Duodenal mucosa (tissue), 2 donors: Measurements from ENCODE around the gene FAM171A1.

ENCODE experiments used
- H3K27ac ChIP-seq: one replicate; pipeline ENCODE4 v1.7.0; 2013; ENCODE audit warnings: low read depth, low read length
- H3K27me3 ChIP-seq, 2 donors: one replicate each; pipeline ENCODE4 v1.7.0; 2013; ENCODE audit warnings: low read length in 2 of 2, control low read depth in 1 of 2; ENCODE audit not compliant: insufficient read depth in 2 of 2, control insufficient read depth in 1 of 2
- H3K36me3 ChIP-seq, 2 donors: one replicate each; pipeline ENCODE4 v1.7.0; 2013; ENCODE audit warnings: low read length in 2 of 2, control low read depth in 1 of 2; ENCODE audit not compliant: insufficient read depth in 2 of 2, control insufficient read depth in 1 of 2
- H3K4me1 ChIP-seq, 2 donors: one replicate each; pipeline ENCODE4 v1.7.0; 2013; ENCODE audit warnings: low read length in 2 of 2, control low read depth in 1 of 2; ENCODE audit not compliant: insufficient read depth in 2 of 2, control insufficient read depth in 1 of 2
- H3K4me3 ChIP-seq, 2 donors: one replicate each; pipeline ENCODE4 v1.7.0; 2013; ENCODE audit warnings: low read length in 2 of 2, low read depth in 1 of 2
- H3K9ac ChIP-seq, 2 donors: one replicate each; pipeline ENCODE4 v1.7.0; 2013; ENCODE audit warnings: low read length in 2 of 2, low read depth in 1 of 2
- H3K9me3 ChIP-seq, 2 donors: one replicate each; pipeline ENCODE4 v1.7.0; 2013; ENCODE audit warnings: low read length in 2 of 2, control low read depth in 1 of 2; ENCODE audit not compliant: control insufficient read depth in 1 of 2

The FAM171A1 gene

DNA sequence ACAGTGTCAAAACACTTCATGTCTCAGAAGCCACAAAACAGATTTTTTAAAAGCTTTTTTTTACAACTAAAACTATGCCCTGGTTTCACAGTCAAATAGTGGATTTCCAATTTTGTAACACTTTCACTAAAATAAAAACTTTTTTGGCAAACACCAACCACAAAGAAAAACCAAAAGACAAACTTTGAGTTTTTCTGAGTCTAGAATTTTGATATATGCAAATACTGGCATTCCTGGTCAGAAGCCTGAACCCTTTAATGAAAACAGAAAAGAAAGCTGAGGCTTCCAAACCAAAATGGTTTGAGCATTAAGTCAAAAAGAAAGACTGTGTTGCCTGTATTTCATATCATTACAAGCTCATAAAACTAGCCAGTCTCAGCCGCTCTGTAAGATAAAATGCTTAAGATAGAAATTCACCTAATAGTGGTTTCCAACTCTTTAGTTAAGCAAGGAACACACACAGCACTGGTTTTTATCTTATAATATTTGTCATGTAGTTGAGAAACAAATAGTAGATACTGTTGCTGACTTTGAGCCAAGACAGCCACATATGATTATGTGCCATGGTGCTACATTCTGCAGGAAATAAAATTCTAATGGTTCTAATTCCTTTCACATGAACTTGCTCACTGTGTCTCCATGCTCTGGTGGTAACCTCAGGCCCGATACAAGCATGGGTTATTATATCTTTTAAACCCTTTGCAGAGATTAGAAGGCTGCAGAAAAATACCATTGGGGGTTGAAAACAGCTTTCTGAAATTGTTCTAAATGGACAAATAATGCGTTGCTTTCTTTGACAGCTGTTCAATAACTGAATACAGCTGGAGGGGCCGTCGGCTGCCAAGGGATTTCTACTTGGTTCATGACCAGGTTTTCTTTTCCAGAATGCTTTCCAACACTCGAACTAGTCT is 49.4 kb downstream of the FAM171A1 start:
- peaks cover 5 to 13% of the 10 kb centered on the region in 2 donors for H3K4me1 ChIP-seq
- no peak overlapping the region for H3K4me3 ChIP-seq
- no peaks in the 10 kb centered on the region for H3K36me3 ChIP-seq
- H3K9me3 ChIP-seq, result no peaks in the 10 kb centered on the region
- no peaks in the 10 kb centered on the region for H3K27me3 ChIP-seq
- H3K27ac ChIP-seq, result no peak overlapping the region
- H3K9ac ChIP-seq, result no peak overlapping the region

- no peak overlapping the region for H3K9ac ChIP-seq
- H3K27me3 ChIP-seq, result no peaks in the 10 kb centered on the region
- H3K27ac ChIP-seq, result no peak overlapping the region
- H3K4me1 ChIP-seq, result peaks cover 5 to 18% of the 10 kb centered on the region in 2 donors
- H3K36me3 ChIP-seq, result no peaks in the 10 kb centered on the region
- H3K9me3 ChIP-seq, result no peaks in the 10 kb centered on the region
- H3K4me3 ChIP-seq, result no peak overlapping the region
Observed at GRCh38 chr10:15320522-15321203, 50.4 kb downstream of the FAM171A1 start.

DNA sequence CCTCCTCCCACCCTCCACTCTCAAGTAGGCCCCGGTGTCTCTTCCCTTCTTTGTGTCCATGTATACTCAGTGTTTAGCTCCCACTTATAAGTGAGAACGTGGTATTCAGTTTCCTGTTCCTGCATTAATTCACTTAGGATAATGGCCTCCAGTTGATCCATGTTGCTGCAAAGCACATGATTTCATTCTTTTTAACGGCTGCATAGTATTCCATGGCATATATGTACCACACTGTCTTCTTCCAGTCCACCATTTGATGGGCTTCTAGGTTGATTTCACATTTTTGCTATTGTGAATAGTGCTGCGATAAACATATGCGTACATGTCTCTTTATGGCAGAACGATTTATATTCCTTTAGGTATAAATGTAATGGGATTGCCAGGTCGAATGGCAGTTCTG is 51.0 kb downstream of the FAM171A1 start:
- Histone ChIP-seq H3K4me1 (peaks cover 5 to 18% of the 10 kb centered on the region in 2 donors), H3K9ac (no peak overlapping the region), H3K36me3 (no peaks in the 10 kb centered on the region), H3K4me3 (no peak overlapping the region), H3K27ac (no peak overlapping the region), H3K9me3 (no peaks in the 10 kb centered on the region), H3K27me3 (no peaks in the 10 kb centered on the region)

DNA sequence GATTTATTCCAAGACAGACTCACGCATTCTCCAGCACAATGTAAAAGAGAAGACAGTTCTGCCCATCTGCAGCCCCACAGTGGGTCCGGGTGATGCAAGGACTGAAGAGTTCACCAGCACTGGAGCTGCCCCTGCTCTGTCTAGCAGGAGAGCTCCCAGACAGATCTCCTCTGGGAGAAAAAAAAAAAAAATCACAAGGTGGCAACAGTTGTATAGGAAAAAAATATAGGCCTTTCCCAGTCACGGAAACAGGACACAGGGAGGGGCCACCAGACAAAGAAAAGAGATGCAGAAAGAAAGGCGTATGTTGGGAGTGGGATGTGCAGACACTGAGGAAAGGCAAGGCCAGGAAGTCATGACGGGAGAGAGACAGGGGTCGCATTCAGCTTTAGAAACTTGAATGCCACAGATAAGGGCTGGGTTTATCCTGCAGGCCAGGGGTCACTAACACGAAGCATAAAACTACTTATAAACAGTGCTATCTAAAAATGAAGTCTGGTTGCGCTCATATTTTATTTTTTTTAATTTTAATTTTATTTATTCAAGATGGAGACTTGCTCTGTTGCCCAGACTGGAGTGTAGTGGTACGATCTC is 54.1 kb downstream of the FAM171A1 start:
- no peaks in the 10 kb centered on the region for H3K27me3 ChIP-seq
- peaks cover 5 to 28% of the 10 kb centered on the region in 2 donors for H3K4me1 ChIP-seq
- no peak overlapping the region for H3K27ac ChIP-seq
- no peaks in the 10 kb centered on the region for H3K36me3 ChIP-seq
- no peaks in the 10 kb centered on the region for H3K9me3 ChIP-seq
- H3K9ac ChIP-seq, result no peak overlapping the region
- H3K4me3 ChIP-seq, result no peak overlapping the region

- H3K36me3 ChIP-seq, result no peaks in the 10 kb centered on the region
- H3K4me3 ChIP-seq, result no peak overlapping the region
- no peak overlapping the region for H3K9ac ChIP-seq
- peaks cover 0 to 25% of the 10 kb centered on the region in 2 donors for H3K4me1 ChIP-seq
- H3K9me3 ChIP-seq, result no peaks in the 10 kb centered on the region
- H3K27ac ChIP-seq, result no peak overlapping the region
- H3K27me3 ChIP-seq, result no peaks in the 10 kb centered on the region
Observed at GRCh38 chr10:15316145-15316544, 54.9 kb downstream of the FAM171A1 start.

- H3K4me1 ChIP-seq, result peaks cover 0 to 24% of the 10 kb centered on the region in 2 donors
- no peaks in the 10 kb centered on the region for H3K36me3 ChIP-seq
- no peaks in the 10 kb centered on the region for H3K9me3 ChIP-seq
- H3K4me3 ChIP-seq, result no peak overlapping the region
- no peak overlapping the region for H3K27ac ChIP-seq
- H3K27me3 ChIP-seq, result no peaks in the 10 kb centered on the region
- H3K9ac ChIP-seq, result no peak overlapping the region
Observed at GRCh38 chr10:15315286-15315685, 55.8 kb downstream of the FAM171A1 start.

DNA sequence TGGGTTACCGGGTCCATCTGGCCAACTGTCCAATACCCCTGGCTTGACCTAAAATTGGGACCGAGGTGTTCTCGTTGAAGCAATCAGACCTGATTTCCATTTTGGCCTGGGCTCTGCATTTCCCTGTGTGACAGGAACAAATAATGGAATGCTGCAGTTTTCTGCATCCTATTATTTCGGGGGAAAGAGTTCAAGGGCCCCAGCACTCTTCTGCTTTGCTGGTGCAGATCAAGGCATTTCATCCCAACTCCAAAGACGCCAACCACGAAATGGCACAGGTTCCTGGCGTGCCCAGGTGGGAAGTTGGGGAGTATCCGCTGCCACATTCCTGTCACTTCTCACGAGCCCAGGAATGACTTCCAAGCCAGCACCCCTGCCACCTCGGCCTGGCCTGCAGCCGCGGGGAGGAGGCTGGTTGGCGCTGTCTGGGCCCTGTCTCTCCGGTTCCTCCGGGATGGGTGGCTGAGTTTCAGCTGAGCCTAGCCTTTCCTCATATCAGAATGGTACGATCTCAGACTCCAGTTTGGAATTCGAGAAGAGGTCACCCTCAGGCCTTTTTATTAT is 56.5 kb downstream of the FAM171A1 start:
- Histone ChIP-seq H3K4me3 (no peak overlapping the region), H3K4me1 (peaks cover 0 to 24% of the 10 kb centered on the region in 2 donors), H3K27me3 (no peaks in the 10 kb centered on the region), H3K36me3 (no peaks in the 10 kb centered on the region), H3K9ac (no peak overlapping the region), H3K27ac (no peak overlapping the region), H3K9me3 (no peaks in the 10 kb centered on the region)

- Histone ChIP-seq H3K9me3 (no peaks in the 10 kb centered on the region), H3K4me3 (peak overlapping the region in 1 of 2 donors; percentile 18), H3K9ac (no peak overlapping the region), H3K27me3 (no peaks in the 10 kb centered on the region), H3K36me3 (no peaks in the 10 kb centered on the region), H3K4me1 (peaks cover 0 to 24% of the 10 kb centered on the region in 2 donors), H3K27ac (no peak overlapping the region)
Observed at GRCh38 chr10:15313843-15314242, 57.2 kb downstream of the FAM171A1 start.

GRCh38 chr10:15313047-15313446 is 58.0 kb downstream of the FAM171A1 start:
- Histone ChIP-seq H3K9ac (no peak overlapping the region), H3K27me3 (no peaks in the 10 kb centered on the region), H3K27ac (no peak overlapping the region), H3K4me1 (peaks cover 0 to 24% of the 10 kb centered on the region in 2 donors), H3K9me3 (no peaks in the 10 kb centered on the region), H3K4me3 (no peak overlapping the region), H3K36me3 (no peaks in the 10 kb centered on the region)
